Psoas muscle (tissue), 8 donors: ENCODE measurements around the gene GTF3C1. TPM values are rescaled to one million over a fixed set of nuclear protein-coding genes. Genes with fewer than 3 reads are reported as not detected.

Experiments
- ATAC-seq, 4 donors: fragments of 200-7000 bp; cut with Tn5 transposase; one replicate each; pipeline ENCODE4 v1.9.1; 2020; ENCODE audit warnings: moderate library complexity in 3 of 4, mild to moderate bottlenecking in 2 of 4
- DNase-seq, 2 donors: peaks; one replicate each; pipeline ENCODE4 v3.0.0-alpha.2; 2020
- H3K27ac ChIP-seq: fragments of 200-600 bp; one replicate; pipeline ENCODE4 v1.8.0; 2022
- H3K27me3 ChIP-seq, 3 donors: fragments of 200-600 bp in 1 of 3; one replicate each; pipeline versions ENCODE4 v1.6.1 to v1.8.0; 2013 to 2022; ENCODE audit warnings: low read length in 2 of 3, mild to moderate bottlenecking in 2 of 3, moderate library complexity in 1 of 3; ENCODE audit not compliant: insufficient read depth in 3 of 3
- H3K36me3 ChIP-seq, 2 donors: fragments of 200-600 bp in 1 of 2; one replicate each; pipeline versions ENCODE4 v1.6.1 to v1.8.0; 2013 to 2022; ENCODE audit warnings: low read depth in 1 of 2, mild to moderate bottlenecking in 1 of 2, moderate library complexity in 1 of 2; ENCODE audit not compliant: insufficient read depth in 1 of 2
- H3K4me1 ChIP-seq: fragments of 200-600 bp; one replicate; pipeline ENCODE4 v1.8.0; 2022
- H3K4me3 ChIP-seq: fragments of 200-600 bp; one replicate; pipeline ENCODE4 v1.8.0; 2022; ENCODE audit warnings: mild to moderate bottlenecking
- H3K9me3 ChIP-seq: fragments of 200-600 bp; one replicate; pipeline ENCODE4 v1.8.0; 2022
- WGBS, 3 donors: extraction: QIAGEN DNeasy Blood & Tissue Kit; methylation state at CpG; one replicate each; pipeline versions ENCODE4 v1.1.6 to v1.1.7; 2013; 5-methylcytosine and 5-hydroxymethylcytosine counted together
- intact Hi-C, 2 donors: fragments of 100-400 bp; cut with DNase I; formaldehyde crosslinking; loops; one replicate each; pipeline versions ENCODE4 v1.11.0 to v1.14.2; 2022
- long read RNA-seq, 2 donors: library from polyadenylated mRNA; unstranded; transcript quantifications; one replicate each; pipeline ENCODE4 v2.0.0, GENCODE V29; 2021
- polyA plus RNA-seq, 3 donors: library from polyadenylated mRNA; stranded (reverse); fragments of 200-250 nt; gene quantifications; one replicate each; pipeline ENCODE4 v1.2.3, GENCODE V29; 2013
- total RNA-seq, 4 donors: library from RNA; stranded (reverse); fragmentation: NEBNext Ultra II Directional in 2 of 4; extraction: Animal tissue kit (Norgen Biotek cat#: 25700) in 2 of 4; gene quantifications; one replicate each; pipeline versions ENCODE4 v1.2.1 to v1.2.4, GENCODE V29; 2021 to 2023
- TF ChIP-seq, protein P1 (sequence below): fragments of 200-600 bp; IDR thresholded peaks from one replicate; pipeline ENCODE4 v1.8.0; 2022; ENCODE audit warnings: antibody characterized with exemption
- donor health status: healthy with polysubstance abuse.
- donor health status: DM: no; HTN: no; CAD: no; lungs with moderate emphysema.
- donor health status: Bipolar disorder and iron deficiency.
- donor health status: healthy.
- donor health status: DM: yes; HTN: yes; CAD: no.
- donor health status: DM: no; HTN: no; CAD: no.
- donor health status: DM: no; HTN: no; CAD: no.
- donor health status: DM: yes; HTN: yes; CAD: no.

GTF3C1 gene, protein sequence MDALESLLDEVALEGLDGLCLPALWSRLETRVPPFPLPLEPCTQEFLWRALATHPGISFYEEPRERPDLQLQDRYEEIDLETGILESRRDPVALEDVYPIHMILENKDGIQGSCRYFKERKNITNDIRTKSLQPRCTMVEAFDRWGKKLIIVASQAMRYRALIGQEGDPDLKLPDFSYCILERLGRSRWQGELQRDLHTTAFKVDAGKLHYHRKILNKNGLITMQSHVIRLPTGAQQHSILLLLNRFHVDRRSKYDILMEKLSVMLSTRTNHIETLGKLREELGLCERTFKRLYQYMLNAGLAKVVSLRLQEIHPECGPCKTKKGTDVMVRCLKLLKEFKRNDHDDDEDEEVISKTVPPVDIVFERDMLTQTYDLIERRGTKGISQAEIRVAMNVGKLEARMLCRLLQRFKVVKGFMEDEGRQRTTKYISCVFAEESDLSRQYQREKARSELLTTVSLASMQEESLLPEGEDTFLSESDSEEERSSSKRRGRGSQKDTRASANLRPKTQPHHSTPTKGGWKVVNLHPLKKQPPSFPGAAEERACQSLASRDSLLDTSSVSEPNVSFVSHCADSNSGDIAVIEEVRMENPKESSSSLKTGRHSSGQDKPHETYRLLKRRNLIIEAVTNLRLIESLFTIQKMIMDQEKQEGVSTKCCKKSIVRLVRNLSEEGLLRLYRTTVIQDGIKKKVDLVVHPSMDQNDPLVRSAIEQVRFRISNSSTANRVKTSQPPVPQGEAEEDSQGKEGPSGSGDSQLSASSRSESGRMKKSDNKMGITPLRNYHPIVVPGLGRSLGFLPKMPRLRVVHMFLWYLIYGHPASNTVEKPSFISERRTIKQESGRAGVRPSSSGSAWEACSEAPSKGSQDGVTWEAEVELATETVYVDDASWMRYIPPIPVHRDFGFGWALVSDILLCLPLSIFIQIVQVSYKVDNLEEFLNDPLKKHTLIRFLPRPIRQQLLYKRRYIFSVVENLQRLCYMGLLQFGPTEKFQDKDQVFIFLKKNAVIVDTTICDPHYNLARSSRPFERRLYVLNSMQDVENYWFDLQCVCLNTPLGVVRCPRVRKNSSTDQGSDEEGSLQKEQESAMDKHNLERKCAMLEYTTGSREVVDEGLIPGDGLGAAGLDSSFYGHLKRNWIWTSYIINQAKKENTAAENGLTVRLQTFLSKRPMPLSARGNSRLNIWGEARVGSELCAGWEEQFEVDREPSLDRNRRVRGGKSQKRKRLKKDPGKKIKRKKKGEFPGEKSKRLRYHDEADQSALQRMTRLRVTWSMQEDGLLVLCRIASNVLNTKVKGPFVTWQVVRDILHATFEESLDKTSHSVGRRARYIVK (N-terminal part only)
- total RNA-seq = 10 to 100 TPM; 35.2 to 95.5 (median 55.5) TPM
- 10 to 100 TPM; 37.6 to 57.9 (median 47.4) TPM for polyA plus RNA-seq
- long read RNA-seq, donor 1, full-length matches to known transcripts = 4 of 25 reads
- long read RNA-seq, donor 1, partial matches to known transcripts = 20 of 25 reads
- long read RNA-seq, donor 1, other reads (novel, unspliced or antisense) = 1 of 25 reads
- long read RNA-seq, donor 2, full-length matches to known transcripts = 14 of 108 reads
- long read RNA-seq, donor 2, partial matches to known transcripts = 83 of 108 reads
- long read RNA-seq, donor 2, other reads (novel, unspliced or antisense) = 11 of 108 reads

GRCh38 chr16:27549746-27550581 is at the start of gene GTF3C1, which contains the start of gene KATNIP:
GTF3C1 (minus strand) TSS chr16:27549913; CDS start chr16:27549890, 23 bp downstream.
KATNIP (plus strand) TSS chr16:27550144; CDS start chr16:27550171, 27 bp downstream.
- H3K4me3 ChIP-seq = peak within 1 kb of the TSS; percentile 93
- H3K36me3 ChIP-seq = peaks cover 5 to 13% of the 10 kb centered on the region in 2 donors
- ATAC-seq (peak; percentile 99 to 100 (median 100)), DNase-seq (peak; percentile 100)
- 0 to 1% (median 1%) methylated on average over 51 to 59 of the region's 59 CpGs for WGBS, 3 donors
- intact Hi-C loops = loop anchor here in 1 of 2 donors (2.0 kb wide), 1 partner anchor 33 kb away; no protein-coding TSS in a partner anchor
- H3K4me1 ChIP-seq = peaks cover 34% of the 10 kb centered on the region
- H3K9me3 ChIP-seq = no peaks in the 10 kb centered on the region
- peak within 1 kb of the TSS; percentile 87 for H3K27ac ChIP-seq
- H3K27me3 ChIP-seq = no peaks in the 10 kb centered on the region
- TF ChIP-seq, protein P1, sequence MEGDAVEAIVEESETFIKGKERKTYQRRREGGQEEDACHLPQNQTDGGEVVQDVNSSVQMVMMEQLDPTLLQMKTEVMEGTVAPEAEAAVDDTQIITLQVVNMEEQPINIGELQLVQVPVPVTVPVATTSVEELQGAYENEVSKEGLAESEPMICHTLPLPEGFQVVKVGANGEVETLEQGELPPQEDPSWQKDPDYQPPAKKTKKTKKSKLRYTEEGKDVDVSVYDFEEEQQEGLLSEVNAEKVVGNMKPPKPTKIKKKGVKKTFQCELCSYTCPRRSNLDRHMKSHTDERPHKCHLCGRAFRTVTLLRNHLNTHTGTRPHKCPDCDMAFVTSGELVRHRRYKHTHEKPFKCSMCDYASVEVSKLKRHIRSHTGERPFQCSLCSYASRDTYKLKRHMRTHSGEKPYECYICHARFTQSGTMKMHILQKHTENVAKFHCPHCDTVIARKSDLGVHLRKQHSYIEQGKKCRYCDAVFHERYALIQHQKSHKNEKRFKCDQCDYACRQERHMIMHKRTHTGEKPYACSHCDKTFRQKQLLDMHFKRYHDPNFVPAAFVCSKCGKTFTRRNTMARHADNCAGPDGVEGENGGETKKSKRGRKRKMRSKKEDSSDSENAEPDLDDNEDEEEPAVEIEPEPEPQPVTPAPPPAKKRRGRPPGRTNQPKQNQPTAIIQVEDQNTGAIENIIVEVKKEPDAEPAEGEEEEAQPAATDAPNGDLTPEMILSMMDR = no peak

DNA sequence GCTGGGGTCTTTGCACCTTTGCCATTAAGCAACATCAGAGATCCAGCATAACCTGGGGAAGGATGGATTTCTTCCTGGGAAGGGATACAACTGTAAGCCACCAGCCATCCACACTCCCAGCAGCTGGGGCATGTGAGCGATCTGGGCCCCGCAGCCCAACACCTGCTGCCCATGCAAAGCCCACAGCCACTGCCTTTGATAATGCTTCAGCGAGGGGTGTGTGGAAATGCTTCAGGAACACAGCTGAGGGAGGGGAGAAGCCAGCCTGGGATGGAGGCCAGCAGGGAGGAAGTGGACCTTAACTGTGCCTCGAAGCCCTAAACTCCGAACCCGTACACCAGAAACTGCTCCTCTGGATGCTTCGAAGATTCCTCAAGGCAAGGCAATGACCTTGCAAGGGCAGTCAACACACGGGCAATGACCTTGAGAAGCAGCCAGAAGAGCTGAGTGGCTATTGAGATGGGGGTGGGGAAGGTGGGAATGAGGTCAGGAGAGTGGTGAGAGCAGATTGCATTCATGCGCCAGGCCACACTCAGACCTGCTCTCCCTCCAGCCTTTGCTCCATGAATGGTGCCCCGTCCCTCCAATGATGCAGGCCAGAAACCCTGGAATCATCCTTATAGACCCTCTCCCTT is 49.3 kb upstream of the GTF3C1 start:
- TF ChIP-seq, protein P1 = no peak
- WGBS, 3 donors = 67 to 85% (median 76%) methylated on average over 9 to 10 of the region's 10 CpGs
- Histone ChIP-seq H3K36me3 (no peaks in the 10 kb centered on the region), H3K4me3 (no peak overlapping the region), H3K4me1 (no peaks in the 10 kb centered on the region), H3K9me3 (no peaks in the 10 kb centered on the region), H3K27me3 (no peaks in the 10 kb centered on the region), H3K27ac (no peak overlapping the region)
- intact Hi-C loops = no loop called here
- no peak for ATAC-seq
- DNase-seq = no peak

- no peak overlapping the region for H3K4me3 ChIP-seq
- H3K27ac ChIP-seq = no peak overlapping the region
- WGBS, 3 donors = 87 to 88% (median 87%) methylated on average over 6 of the region's 6 CpGs
- H3K4me1 ChIP-seq = no peaks in the 10 kb centered on the region
- TF ChIP-seq, protein P1 = no peak
- ATAC-seq (no peak), DNase-seq (no peak)
- H3K9me3 ChIP-seq = no peaks in the 10 kb centered on the region
- H3K36me3 ChIP-seq = no peaks in the 10 kb centered on the region
- H3K27me3 ChIP-seq = no peaks in the 10 kb centered on the region
- intact Hi-C loops = no loop called here
Measured at GRCh38 chr16:27598220-27598619, 48.5 kb upstream of the GTF3C1 start.
